ENCODE data around the gene MS4A6A. TPM values are rescaled to one million over a fixed set of nuclear protein-coding genes. Genes with fewer than 3 reads are reported as not detected.

Gene MS4A6A

DNA sequence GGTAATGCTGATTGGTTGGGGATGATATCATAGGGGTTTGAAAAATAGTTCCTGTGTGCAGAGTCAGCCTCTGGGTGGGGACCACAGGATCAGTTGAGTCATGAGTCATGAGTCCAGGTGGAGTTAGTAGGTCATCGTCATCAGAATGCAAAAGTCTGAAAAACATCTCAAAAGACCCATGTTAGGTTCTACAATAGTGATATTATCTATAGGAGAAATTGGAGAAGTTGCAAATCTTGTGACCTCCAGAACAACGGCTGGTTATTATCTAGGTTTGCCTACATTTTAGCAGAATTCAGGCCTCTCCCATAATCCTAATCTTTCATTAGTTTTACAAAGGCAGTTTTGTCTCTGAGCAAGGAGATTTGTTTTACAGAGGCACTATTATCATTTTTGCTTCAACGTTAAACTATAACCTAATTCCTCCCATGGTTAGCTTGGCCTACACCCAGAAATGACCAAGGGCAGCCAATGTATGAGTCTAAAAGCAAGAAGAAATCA lies 55.5 kb downstream of the MS4A6A start:
- Histone ChIP-seq H2BK5ac (ENCODE audit: low read length) (no peak overlapping the region), H3K79me2 (ENCODE audit: control insufficient read depth, insufficient read depth, low read length) (no peaks in the 10 kb centered on the region), H3K4me2 (ENCODE audit: low read length) (no peak overlapping the region), H4K5ac (ENCODE audit: low read length) (no peak overlapping the region), H2AK5ac (ENCODE audit: low read length) (no peak overlapping the region), H3K79me1 (ENCODE audit: low read length) (no peaks in the 10 kb centered on the region), H3K27me3 (ENCODE audit: insufficient read depth, low read length, poor library complexity) (no peaks in the 10 kb centered on the region), H4K8ac (ENCODE audit: low read depth, low read length) (no peak overlapping the region), H3K23ac (ENCODE audit: low read length) (no peak overlapping the region), H3K36me3 (ENCODE audit: control insufficient read depth, insufficient read depth, low read length) (no peaks in the 10 kb centered on the region), H3K27ac (ENCODE audit: low read depth, low read length) (no peak overlapping the region), H3K56ac (ENCODE audit: low read length) (no peak overlapping the region), H3K4me1 (ENCODE audit: control insufficient read depth, low read depth, low read length) (no peaks in the 10 kb centered on the region), H2BK15ac (replicated peaks; ENCODE audit: low read depth) (no peak overlapping the region), H3K4me3 (ENCODE audit: low read length) (no peak overlapping the region), H2BK120ac (ENCODE audit: low read depth, low read length) (no peak overlapping the region), H3K18ac (ENCODE audit: low read length) (no peak overlapping the region), H3K4ac (ENCODE audit: low read depth, low read length) (no peak overlapping the region), H3K9ac (ENCODE audit: low read length) (no peak overlapping the region)
- no peak for DNase-seq
- WGBS (ENCODE audit: extremely low coverage, insufficient coverage, low lambda C conversion rate): no CpG with 5 or more reads among the region's 3 CpGs

- no peak overlapping the region for H3K4ac ChIP-seq (ENCODE audit: low read depth, low read length)
- H4K8ac ChIP-seq (ENCODE audit: low read depth, low read length): no peak overlapping the region
- no peak overlapping the region for H4K5ac ChIP-seq (ENCODE audit: low read length)
- H3K18ac ChIP-seq (ENCODE audit: low read length): no peak overlapping the region
- no peak overlapping the region for H2BK15ac ChIP-seq (replicated peaks; ENCODE audit: low read depth)
- no peak overlapping the region for H3K9ac ChIP-seq (ENCODE audit: low read length)
- H3K4me2 ChIP-seq (ENCODE audit: low read length): no peak overlapping the region
- H3K56ac ChIP-seq (ENCODE audit: low read length): no peak overlapping the region
- H2BK5ac ChIP-seq (ENCODE audit: low read length): no peak overlapping the region
- H2AK5ac ChIP-seq (ENCODE audit: low read length): no peak overlapping the region
- no peak for DNase-seq
- H3K23ac ChIP-seq (ENCODE audit: low read length): no peak overlapping the region
- no peak overlapping the region for H2BK120ac ChIP-seq (ENCODE audit: low read depth, low read length)
- H3K79me1 ChIP-seq (ENCODE audit: low read length): no peaks in the 10 kb centered on the region
- no peaks in the 10 kb centered on the region for H3K36me3 ChIP-seq (ENCODE audit: control insufficient read depth, insufficient read depth, low read length)
- H3K27ac ChIP-seq (ENCODE audit: low read depth, low read length): no peak overlapping the region
- H3K27me3 ChIP-seq (ENCODE audit: insufficient read depth, low read length, poor library complexity): no peaks in the 10 kb centered on the region
- H3K79me2 ChIP-seq (ENCODE audit: control insufficient read depth, insufficient read depth, low read length): no peaks in the 10 kb centered on the region
- peaks cover 2% of the 10 kb centered on the region for H3K4me1 ChIP-seq (ENCODE audit: control insufficient read depth, low read depth, low read length)
- no peak overlapping the region for H3K4me3 ChIP-seq (ENCODE audit: low read length)
These were observed 56.8 kb downstream of the MS4A6A start for GRCh38 chr11:60125956-60126585.

- no peak overlapping the region for H2BK5ac ChIP-seq (ENCODE audit: low read length)
- no peaks in the 10 kb centered on the region for H3K79me1 ChIP-seq (ENCODE audit: low read length)
- H3K27me3 ChIP-seq (ENCODE audit: insufficient read depth, low read length, poor library complexity): no peaks in the 10 kb centered on the region
- no peak overlapping the region for H3K9ac ChIP-seq (ENCODE audit: low read length)
- no peak overlapping the region for H3K23ac ChIP-seq (ENCODE audit: low read length)
- H3K27ac ChIP-seq (ENCODE audit: low read depth, low read length): no peak overlapping the region
- H3K4ac ChIP-seq (ENCODE audit: low read depth, low read length): no peak overlapping the region
- H4K8ac ChIP-seq (ENCODE audit: low read depth, low read length): no peak overlapping the region
- no peak overlapping the region for H3K4me3 ChIP-seq (ENCODE audit: low read length)
- H2AK5ac ChIP-seq (ENCODE audit: low read length): no peak overlapping the region
- H2BK15ac ChIP-seq (replicated peaks; ENCODE audit: low read depth): no peak overlapping the region
- WGBS (ENCODE audit: extremely low coverage, insufficient coverage, low lambda C conversion rate): no CpG with 5 or more reads among the region's 11 CpGs
- H3K56ac ChIP-seq (ENCODE audit: low read length): no peak overlapping the region
- no peak overlapping the region for H4K5ac ChIP-seq (ENCODE audit: low read length)
- DNase-seq: peak; percentile 79
- H3K4me2 ChIP-seq (ENCODE audit: low read length): no peak overlapping the region
- H2BK120ac ChIP-seq (ENCODE audit: low read depth, low read length): no peak overlapping the region
- H3K79me2 ChIP-seq (ENCODE audit: control insufficient read depth, insufficient read depth, low read length): no peaks in the 10 kb centered on the region
- no peak overlapping the region for H3K18ac ChIP-seq (ENCODE audit: low read length)
- H3K4me1 ChIP-seq (ENCODE audit: control insufficient read depth, low read depth, low read length): peaks cover 5% of the 10 kb centered on the region
- no peaks in the 10 kb centered on the region for H3K36me3 ChIP-seq (ENCODE audit: control insufficient read depth, insufficient read depth, low read length)
These were observed 58.0 kb downstream of the MS4A6A start for GRCh38 chr11:60124802-60125432.

Small RNAs within 50 kb of the gene (small RNA-seq; reads per million reads assigned to genes)
- not detected for gene MIR6503 (ENCODE audit: insufficient read depth)

Data from mesendoderm (in vitro differentiated cells).